GM21360 (cell line): Measurements from ENCODE around the gene SLC23A3.
A peak's percentile ranks its signal among the peaks of the same experiment; 100 is the strongest.

ENCODE experiments used
- ATAC-seq: cut with Tn5 transposase; IDR thresholded peaks from one replicate; pipeline ENCODE4 v1.9.1; 2021; ENCODE audit warnings: mild to moderate bottlenecking, moderate library complexity; ENCODE audit not compliant: unreplicated experiment

Gene SLC23A3

DNA sequence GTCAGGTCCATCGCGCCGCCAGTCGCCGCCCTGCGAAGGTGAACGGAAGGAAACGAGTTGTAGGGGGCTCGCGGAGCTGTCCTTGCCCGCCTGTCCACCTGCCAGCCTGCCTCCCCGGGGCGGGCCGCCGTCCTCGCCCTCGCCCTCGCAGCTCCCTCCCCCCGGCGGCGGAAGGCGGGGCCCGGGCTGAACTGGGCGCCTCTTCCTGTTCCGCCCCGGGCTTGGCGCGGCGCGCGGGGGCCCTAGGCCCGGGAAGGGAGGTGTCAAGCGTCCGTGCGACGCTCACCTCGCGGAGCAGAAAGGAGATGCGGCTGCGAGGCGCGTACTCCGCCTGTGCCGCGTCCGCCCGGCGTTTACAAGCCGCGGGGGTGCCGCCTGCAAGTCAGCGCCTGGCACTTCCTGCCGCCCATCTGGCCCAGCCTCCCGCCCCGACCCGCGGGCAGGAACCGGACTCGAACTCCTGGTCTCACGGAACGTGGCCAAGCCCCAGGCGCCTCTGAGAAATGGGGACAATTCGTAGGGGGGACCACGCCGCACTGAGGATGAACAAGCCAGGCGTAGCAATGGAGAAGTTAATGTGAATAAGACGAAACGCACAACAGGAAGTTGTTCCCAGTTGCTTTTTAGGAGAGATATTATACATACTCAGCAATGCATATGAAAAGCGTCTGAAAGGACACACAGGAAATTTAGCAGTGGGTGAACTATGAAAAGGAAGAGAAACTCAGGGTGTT, 7.2 kb upstream of the SLC23A3 start, which contains the start of gene CNPPD1:
CNPPD1 (minus strand) TSS at position 108 of the 734 bp plus-strand sequence; CDS start at position 11, 97 bp downstream.
- ATAC-seq: peak; percentile 53

- ATAC-seq: peak; percentile 25
These were observed 6.3 kb upstream of the SLC23A3 start for GRCh38 chr2:219175928-219176817.

DNA sequence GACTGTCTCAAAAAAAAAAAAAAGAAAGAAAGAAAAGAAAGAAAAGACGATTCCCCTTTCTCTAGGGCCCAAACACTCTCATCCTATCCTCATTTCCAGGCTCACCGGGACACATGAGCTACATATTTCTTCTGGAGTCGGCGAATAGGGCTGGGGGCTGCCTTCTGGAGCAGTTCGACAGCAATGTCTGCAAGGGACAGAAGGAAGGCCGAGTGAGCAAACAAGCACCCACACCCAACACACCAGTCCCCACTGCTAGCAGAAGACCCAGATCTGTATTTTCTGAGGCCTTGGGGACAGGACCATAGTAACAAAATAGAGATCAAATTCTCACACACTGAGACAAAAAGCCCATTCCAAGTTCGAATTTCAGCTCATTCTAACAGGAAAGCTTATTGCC, 5.7 kb upstream of the SLC23A3 start:
- no peak for ATAC-seq

DNA sequence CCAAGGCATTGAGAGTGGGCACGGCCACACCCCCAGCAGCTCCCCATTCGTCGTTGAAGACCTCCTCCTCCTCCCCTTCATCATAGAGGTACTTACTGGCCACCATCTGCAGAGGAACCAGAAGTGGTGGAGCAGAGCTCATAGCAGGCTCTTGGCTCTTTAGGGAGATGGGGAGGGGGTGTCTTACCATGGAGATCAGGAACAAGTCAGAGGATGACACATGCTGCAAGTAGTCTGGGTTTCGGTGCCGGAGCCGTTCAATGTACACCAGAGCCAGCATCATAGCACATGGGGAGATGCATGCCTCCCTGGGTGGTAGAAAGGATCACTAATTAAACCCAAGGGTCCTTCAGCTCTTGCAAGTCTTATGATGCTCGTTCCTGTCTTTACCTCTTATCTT, 5.0 kb upstream of the SLC23A3 start:
- no peak for ATAC-seq

DNA sequence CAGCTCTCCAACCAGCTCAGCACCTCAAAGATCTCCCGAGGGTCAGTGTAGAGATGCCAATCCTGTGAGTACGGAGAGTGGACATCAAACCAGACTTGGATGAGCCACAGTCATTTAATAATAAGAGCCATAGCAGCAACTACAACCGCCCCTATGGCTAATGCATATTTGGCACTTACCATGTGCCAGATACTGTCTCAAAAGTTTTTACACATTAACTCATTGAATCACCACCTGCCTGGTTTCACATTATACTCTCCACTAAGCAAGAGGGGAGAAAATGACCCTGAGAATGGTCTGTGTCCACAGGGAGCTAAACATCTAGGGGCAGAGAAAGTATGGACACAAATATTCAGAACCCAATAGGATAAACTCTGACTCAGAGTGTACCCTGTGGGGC, 4.3 kb upstream of the SLC23A3 start:
- ATAC-seq: no peak

DNA sequence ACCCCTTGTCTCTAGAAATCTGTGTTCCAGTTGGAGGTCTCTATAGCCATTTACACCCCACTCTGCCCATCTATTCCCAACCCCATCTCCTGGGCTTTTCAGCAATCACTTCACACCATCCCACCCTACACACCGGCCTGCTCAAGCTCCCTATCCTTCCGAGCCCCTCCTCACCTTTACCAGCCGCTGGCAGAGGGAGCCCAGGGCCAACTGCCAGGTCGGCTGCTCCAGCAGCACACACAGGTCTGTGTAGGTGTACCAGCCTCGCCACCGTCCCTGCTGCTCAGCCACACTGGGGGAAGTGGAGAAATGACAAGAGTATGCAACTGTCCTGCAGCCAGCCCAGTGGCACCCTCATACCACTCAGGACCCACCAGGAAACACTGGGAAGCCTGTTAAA, 3.3 kb upstream of the SLC23A3 start:
- no peak for ATAC-seq

DNA sequence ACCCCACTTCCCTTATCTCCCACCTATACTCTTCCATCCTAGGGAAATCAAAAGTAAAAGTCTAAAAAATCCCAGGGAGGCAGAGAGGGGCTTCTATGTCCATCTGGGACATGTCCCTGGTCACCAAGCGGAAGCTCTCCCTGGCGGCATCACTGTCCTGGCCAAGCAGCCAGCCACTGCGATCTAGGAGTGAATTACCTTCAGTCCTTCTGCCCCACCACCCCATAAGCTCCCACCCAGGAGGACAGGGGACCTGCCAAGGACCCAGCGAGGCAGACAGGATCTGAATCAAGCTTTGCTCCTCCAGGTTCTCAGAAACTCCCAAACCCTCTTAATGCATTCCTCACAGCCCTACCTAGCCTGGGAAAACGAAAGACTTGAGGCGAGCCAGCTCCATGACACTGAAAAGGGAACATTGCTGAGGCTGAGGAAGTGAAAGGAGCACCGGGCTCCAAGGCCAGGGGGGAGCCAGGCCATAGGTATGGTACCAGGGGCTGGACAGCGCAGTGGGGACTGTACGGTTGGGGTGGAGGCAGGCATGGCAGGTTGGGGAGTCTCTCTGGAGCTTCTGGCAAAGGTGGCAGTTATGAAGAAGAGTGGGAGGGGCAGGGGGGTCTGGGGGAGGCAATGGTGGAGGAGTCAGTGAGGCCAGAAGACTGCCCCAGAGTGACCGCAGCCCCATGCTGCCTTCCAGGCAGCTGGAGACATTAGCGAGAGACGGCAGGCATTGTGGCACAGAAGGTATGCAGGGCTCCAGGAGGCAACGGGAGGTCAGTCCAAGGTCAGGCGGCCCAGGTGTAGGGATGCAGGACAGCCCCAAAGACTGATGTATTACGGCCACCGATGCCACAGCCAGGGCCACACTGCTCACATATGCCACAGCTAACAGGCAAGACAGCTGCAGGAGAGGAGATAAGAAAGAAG, 2.7 kb upstream of the SLC23A3 start:
- ATAC-seq: no peak

- no peak for ATAC-seq
These were observed 1.4 kb upstream of the SLC23A3 start for GRCh38 chr2:219171231-219171651.

DNA sequence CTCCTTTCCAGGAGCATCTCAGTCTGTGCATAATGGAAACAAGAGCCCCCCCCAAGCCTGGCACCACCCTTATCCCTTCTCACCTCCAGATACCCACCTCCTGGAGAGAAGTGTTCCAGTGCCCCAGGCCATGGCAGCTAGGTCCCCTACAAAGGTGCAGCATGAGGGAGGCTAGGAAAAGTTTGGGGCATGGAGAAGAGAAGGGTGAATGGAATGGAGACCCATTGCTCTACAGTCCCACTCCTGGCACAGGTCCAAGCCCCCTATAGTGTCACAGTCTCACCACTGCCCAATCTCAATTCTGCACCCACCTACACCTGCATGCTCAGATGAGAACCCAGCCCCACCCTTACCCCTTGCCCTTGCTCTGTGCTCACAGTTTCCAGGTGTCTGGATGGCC, 897 bp downstream of the SLC23A3 start:
- no peak for ATAC-seq

DNA sequence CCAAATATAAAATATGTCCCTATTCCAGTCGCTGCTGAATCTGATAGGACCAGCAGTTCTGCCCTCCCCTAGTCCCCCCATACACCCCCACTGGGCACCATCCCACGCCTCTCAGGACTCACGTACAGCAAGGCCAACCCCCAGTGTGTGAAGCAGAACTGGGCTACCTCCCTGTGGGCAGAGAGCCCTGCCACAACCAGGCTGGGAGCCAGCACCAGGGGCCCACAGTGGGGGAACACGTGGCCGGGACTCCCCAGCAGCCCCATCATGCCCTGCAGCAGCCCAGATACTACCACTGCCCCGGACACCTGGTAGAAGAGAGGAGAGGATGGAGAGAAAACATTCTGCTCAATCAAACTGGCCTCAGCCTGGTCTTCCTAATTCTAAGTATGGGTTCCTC, 1.3 kb downstream of the SLC23A3 start:
- ATAC-seq: no peak

DNA sequence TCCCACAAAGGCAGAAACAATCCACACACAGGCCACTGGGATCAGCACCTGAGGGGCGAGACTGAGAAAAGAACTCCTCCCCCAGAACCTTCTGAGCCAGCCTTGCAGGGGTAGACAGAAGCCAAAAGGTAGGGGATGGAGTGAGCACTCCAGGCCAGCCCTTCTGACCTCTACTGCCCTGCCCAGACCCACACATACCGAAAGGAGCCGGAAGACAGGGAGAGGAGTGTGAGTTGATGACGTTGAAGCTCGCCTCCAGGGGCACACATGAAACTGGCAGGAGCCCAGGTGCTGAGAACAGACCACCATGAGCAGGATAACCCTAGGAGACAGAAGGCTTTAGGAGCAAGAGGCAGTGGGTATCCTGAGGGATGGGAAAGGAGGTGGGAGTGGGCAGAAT, 1.8 kb downstream of the SLC23A3 start:
- no peak for ATAC-seq

GRCh38 chr2:219165058-219165911, 4.5 kb downstream of the SLC23A3 start:
- no peak for ATAC-seq

GRCh38 chr2:219163156-219163555, 6.7 kb downstream of the SLC23A3 start:
- ATAC-seq: no peak

DNA sequence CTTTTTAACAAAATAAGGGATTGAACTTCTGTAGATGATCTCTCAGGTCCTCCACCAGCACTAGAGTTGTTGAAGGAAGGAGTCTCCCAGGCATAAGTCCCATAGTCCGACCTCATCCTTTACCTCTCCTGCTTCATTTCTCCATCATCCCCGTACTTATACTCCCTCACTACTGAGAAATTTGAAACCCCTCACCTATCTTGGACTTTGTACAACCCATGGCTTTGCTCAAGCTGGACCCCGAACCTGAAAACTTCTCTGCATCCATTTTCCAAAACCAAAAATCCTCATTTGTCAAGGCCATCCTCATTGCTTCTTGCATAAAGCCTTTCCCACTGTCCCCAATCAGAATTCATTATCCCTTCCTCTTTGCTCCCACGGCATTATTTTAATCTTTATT, 8.7 kb downstream of the SLC23A3 start:
- ATAC-seq: no peak

GRCh38 chr2:219160186-219161017, 9.4 kb downstream of the SLC23A3 start, which contains the start of gene NHEJ1:
Gene NHEJ1 (minus strand): TSS chr2:219160815. CDS start chr2:219158362, 2,453 bp downstream.
- ATAC-seq: peak; percentile 83

DNA sequence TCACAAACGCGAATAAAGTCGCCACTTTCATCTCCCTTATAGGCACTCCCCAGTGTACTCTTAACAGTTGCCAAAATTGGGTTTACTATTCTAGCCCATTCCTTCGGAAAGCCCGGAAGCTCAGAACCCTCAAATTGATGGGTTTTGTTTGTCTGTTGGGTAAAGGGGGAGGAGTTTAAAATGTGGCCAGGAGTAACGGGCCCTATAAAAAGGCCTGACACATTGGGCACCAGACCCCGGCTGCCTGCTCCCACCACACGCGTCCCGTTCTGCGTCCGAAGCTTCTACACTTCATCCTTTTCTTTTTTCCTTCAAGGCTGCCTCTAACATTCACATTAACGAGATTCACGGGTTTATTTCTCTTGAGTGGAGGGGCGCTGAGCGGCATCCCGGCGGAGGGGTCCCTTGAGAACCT, 10.1 kb downstream of the SLC23A3 start:
- no peak for ATAC-seq

- ATAC-seq: no peak
These were observed 11.2 kb downstream of the SLC23A3 start for GRCh38 chr2:219158586-219158985.

DNA sequence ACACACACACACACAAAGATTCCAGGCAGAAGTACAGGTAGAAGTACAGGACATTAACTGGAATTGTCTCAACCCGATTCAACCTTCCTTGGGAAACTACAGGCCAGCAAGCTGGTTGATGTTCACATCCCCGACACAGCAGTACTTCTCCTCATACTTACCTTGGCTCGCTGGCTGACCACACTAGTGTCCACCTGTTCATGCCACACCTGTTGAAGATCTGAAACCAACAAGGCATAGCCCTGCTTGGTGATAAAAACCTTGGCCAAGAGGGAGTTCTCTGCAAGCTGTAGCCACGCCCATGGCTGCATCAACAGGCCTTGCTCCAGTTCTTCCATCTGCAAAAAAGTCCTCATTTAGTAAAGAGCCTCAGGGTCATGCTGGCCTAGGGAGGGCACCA, 11.8 kb downstream of the SLC23A3 start:
- ATAC-seq: no peak

DNA sequence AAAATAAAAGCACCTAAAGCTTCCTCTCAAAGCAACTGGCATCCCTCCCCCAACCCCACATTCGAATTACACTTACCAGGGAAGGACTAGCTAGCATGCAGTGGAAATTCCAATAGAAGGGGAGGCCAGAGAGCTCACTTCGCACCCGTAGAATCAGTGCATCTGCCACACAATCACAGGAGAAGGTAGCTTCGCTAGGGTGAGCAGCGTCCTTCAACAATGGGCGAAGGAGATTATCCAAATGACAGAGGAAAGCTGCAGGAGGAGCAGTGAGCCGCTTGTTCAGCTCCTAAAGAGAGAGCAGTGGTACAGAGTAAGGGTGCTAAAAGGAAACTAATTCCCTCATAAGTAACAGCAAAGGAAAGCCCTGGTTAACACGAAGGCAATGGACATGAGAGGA, 12.4 kb downstream of the SLC23A3 start:
- no peak for ATAC-seq
